Measurements from ENCODE around the gene SGCE. TPM values are rescaled to one million over a fixed set of nuclear protein-coding genes. Genes with fewer than 3 reads are reported as not detected.

SGCE gene
- total RNA-seq, 4 donors from 2014 or later: 118 to 203 (median 161) TPM

DNA sequence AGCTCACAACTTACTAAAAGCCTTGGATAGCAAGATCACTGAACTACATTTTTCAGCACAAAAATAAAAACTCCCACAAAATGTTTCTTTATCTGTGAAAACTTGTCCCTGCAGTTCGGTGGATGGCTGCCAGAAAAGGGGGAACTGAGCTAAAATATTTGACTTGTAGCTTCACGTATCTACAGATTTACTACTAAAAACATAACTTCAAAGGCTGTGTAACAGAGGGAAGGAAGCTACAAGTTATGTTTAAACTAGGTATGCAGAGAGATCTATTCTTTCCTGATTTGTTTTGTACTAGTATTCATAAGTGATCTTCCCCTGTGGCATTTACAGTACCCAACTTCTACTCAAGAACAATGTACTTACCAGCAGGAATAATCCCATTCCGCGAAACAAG lies 25.1 kb downstream of the SGCE start:
- no peaks in the 10 kb centered on the region for H3K36me3 ChIP-seq
- WGBS, 2 donors: 58 to 65% methylated on average over 4 of the region's 4 CpGs
- H3K27ac ChIP-seq: no peak overlapping the region
- DNase-seq (ENCODE audit: low spot score in 2 of 2): no peak
- H3K4me3 ChIP-seq: no peak overlapping the region
- H3K27me3 ChIP-seq: no peaks in the 10 kb centered on the region
- peaks cover 0 to 27% (median 0%) of the 10 kb centered on the region in 4 donors for H3K4me1 ChIP-seq
- TF ChIP-seq CTCF (IDR thresholded peaks at IDR 0.05) (no peak), EP300 (IDR thresholded peaks at IDR 0.05) (no peak), POLR2A (IDR thresholded peaks at IDR 0.05) (no peak)
- no peaks in the 10 kb centered on the region for H3K9me3 ChIP-seq

DNA sequence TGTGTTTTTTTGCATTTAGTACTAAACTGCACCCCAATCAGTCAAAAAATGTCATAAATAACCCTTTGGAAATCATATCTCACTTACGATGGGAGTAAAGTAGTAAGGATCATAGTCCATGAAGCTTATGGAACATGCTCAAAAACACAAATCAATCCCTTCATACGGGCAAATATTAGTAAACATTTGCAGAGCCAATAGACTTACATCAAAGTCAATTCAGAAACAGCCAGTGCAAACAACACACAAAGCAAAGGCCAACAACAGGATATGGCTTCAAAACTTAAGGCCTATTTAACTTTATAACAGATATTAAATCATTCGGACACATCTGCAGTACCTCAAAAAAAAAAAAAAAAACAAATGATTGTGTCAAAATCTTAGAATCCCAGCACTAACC lies 32.1 kb downstream of the SGCE start:
- no peak overlapping the region for H3K27ac ChIP-seq
- no peak overlapping the region for H3K4me3 ChIP-seq
- TF ChIP-seq POLR2A (IDR thresholded peaks at IDR 0.05) (no peak), EP300 (IDR thresholded peaks at IDR 0.05) (no peak), CTCF (IDR thresholded peaks at IDR 0.05) (no peak)
- H3K9me3 ChIP-seq: no peaks in the 10 kb centered on the region
- WGBS, 2 donors: 58 to 59% methylated on average over 3 of the region's 3 CpGs
- no peak for DNase-seq (ENCODE audit: low spot score in 2 of 2)
- H3K36me3 ChIP-seq: no peaks in the 10 kb centered on the region
- H3K27me3 ChIP-seq: no peaks in the 10 kb centered on the region
- peaks cover 0 to 15% (median 5%) of the 10 kb centered on the region in 4 donors for H3K4me1 ChIP-seq

- H3K9me3 ChIP-seq: no peaks in the 10 kb centered on the region
- no peaks in the 10 kb centered on the region for H3K27me3 ChIP-seq
- H3K4me3 ChIP-seq: no peak overlapping the region
- no peak for DNase-seq (ENCODE audit: low spot score in 2 of 2)
- WGBS, 2 donors: 88 to 94% methylated on average over 2 of the region's 2 CpGs
- peaks cover 0 to 12% (median 0%) of the 10 kb centered on the region in 3 donors for H3K36me3 ChIP-seq
- no peak for TF ChIP-seq POLR2A (IDR thresholded peaks at IDR 0.05)
- no peak for TF ChIP-seq CTCF (IDR thresholded peaks at IDR 0.05)
- no peak for TF ChIP-seq EP300 (IDR thresholded peaks at IDR 0.05)
- peak overlapping the region in 2 of 4 donors; percentile 55 to 60 for H3K27ac ChIP-seq
- H3K4me1 ChIP-seq: peaks cover 0 to 15% (median 5%) of the 10 kb centered on the region in 4 donors
Observed at GRCh38 chr7:94621120-94621519, 34.8 kb downstream of the SGCE start.

- WGBS, 2 donors: 6 to 20% methylated on average over 2 of the region's 2 CpGs
- DNase-seq (ENCODE audit: low spot score in 2 of 2): peak; percentile 45 to 47
- Histone ChIP-seq H3K4me3 (no peak overlapping the region), H3K27ac (peak overlapping the region in 1 of 4 donors; percentile 55), H3K27me3 (no peaks in the 10 kb centered on the region), H3K9me3 (no peaks in the 10 kb centered on the region), H3K36me3 (peaks cover 0 to 14% (median 0%) of the 10 kb centered on the region in 3 donors), H3K4me1 (peaks cover 0 to 15% (median 5%) of the 10 kb centered on the region in 4 donors)
- TF ChIP-seq CTCF (IDR thresholded peaks at IDR 0.05) (no peak), POLR2A (IDR thresholded peaks at IDR 0.05) (no peak), EP300 (IDR thresholded peaks at IDR 0.05) (peak in 1 of 2 donors; percentile 61)
Observed at GRCh38 chr7:94620703-94621118, 35.2 kb downstream of the SGCE start.

DNA sequence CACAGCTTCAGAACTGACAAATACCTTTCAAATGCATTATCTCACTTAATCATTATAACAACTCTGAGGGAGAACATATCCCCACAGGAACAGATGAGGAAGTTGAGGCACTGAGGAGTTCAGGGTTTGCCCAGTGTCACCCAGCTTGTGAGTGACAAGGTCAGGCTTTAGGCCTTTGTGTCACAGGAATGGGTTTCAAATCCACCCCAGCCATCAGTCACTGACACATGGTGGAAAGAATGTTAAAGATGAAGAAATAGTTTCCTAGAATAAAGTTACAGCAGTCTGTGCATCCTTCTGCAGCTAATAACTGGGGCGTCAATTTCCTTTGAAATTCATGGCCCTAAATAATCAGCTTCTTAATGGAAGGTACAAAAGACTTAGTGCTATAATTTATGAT lies 37.8 kb downstream of the SGCE start:
- TF ChIP-seq EP300 (IDR thresholded peaks at IDR 0.05) (no peak), CTCF (IDR thresholded peaks at IDR 0.05) (no peak), POLR2A (IDR thresholded peaks at IDR 0.05) (no peak)
- WGBS, 2 donors: 93 to 100% methylated on average over 1 of the region's 1 CpG
- no peaks in the 10 kb centered on the region for H3K27me3 ChIP-seq
- H3K27ac ChIP-seq: no peak overlapping the region
- no peaks in the 10 kb centered on the region for H3K9me3 ChIP-seq
- H3K36me3 ChIP-seq: peaks cover 0 to 18% (median 0%) of the 10 kb centered on the region in 3 donors
- H3K4me1 ChIP-seq: peaks cover 0 to 15% (median 5%) of the 10 kb centered on the region in 4 donors
- no peak for DNase-seq (ENCODE audit: low spot score in 2 of 2)
- no peak overlapping the region for H3K4me3 ChIP-seq

Measured in tibial nerve (tissue), 4 donors.